ENCODE data around the gene MTHFD2.

MTHFD2 gene

DNA sequence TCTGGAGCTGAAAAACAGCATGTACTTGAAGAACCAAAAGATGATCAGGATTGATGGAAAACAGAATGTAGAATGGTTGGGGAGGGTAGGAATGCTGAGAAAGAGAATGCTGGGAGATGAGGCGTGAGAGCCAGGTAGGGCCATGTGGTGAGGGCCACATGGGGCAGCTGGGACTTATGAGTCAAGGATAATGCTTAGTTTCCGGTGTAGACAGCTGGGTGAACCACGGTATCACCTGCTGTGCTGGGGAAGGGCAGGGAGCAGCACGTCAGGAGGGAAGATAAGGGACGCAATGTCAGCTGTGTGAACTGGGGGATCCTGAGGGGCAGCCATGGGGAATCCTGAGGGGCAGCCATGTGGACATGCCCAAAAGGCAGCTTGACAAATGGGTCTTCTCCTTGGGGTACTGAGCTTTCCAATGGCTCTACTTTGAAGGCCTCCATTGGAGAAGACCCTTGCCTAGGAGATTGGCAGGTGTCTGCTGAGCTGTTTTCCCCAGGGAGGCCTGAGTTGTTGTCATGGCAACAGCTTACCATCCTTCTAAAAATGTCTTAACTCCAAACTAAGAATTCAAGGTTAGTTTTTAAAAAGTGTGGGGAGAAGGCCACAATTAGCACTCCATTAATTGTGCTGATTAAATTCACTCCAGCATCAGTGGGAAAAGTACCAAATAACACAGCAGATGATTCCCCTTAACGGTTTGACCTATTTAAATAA is 51.1 kb downstream of the MTHFD2 start:
- TF ChIP-seq TAF1 (IDR thresholded peaks at IDR 0.05; ENCODE audit: borderline replicate concordance, insufficient read depth, low read length), result no peak
- no peak for TF ChIP-seq SIN3A (IDR thresholded peaks at IDR 0.05; ENCODE audit: borderline replicate concordance, insufficient read depth, low read length)
- TF ChIP-seq FOXP2 (optimal IDR thresholded peaks at IDR 0.05; ENCODE audit: borderline replicate concordance, extremely low read depth, extremely low read length, insufficient read depth), result no peak
- TF ChIP-seq, protein P1, sequence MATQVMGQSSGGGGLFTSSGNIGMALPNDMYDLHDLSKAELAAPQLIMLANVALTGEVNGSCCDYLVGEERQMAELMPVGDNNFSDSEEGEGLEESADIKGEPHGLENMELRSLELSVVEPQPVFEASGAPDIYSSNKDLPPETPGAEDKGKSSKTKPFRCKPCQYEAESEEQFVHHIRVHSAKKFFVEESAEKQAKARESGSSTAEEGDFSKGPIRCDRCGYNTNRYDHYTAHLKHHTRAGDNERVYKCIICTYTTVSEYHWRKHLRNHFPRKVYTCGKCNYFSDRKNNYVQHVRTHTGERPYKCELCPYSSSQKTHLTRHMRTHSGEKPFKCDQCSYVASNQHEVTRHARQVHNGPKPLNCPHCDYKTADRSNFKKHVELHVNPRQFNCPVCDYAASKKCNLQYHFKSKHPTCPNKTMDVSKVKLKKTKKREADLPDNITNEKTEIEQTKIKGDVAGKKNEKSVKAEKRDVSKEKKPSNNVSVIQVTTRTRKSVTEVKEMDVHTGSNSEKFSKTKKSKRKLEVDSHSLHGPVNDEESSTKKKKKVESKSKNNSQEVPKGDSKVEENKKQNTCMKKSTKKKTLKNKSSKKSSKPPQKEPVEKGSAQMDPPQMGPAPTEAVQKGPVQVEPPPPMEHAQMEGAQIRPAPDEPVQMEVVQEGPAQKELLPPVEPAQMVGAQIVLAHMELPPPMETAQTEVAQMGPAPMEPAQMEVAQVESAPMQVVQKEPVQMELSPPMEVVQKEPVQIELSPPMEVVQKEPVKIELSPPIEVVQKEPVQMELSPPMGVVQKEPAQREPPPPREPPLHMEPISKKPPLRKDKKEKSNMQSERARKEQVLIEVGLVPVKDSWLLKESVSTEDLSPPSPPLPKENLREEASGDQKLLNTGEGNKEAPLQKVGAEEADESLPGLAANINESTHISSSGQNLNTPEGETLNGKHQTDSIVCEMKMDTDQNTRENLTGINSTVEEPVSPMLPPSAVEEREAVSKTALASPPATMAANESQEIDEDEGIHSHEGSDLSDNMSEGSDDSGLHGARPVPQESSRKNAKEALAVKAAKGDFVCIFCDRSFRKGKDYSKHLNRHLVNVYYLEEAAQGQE (IDR thresholded peaks at IDR 0.05; ENCODE audit: insufficient read depth in 1 of 2, low read depth in 2 of 2, low read length in 2 of 2), result no peak
- TF ChIP-seq POLR2AphosphoS5 (IDR thresholded peaks at IDR 0.05; ENCODE audit: low read depth, low read length), result no peak

DNA sequence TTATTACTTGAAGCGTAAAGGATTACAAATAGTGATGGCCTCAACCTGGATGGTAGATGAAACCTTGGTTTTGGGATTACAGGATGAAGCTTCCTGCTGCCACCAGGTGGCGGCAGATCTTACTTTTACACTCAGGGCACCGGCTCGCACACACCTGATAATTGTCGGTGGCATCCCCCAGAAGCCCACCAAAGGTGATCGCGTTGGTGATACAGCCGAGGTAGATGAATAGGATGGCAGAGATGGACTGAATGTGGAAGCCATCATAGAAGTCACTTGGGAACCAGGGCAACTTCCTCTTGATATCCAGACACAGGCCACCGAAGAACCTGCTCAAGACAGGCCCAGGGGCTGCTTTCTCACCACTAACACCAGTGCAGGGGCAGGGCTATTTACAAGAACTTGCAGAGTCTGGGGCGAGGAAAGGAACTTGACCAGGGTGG is 51.8 kb downstream of the MTHFD2 start:
- TF ChIP-seq SIN3A (IDR thresholded peaks at IDR 0.05; ENCODE audit: borderline replicate concordance, insufficient read depth, low read length) (no peak), TAF1 (IDR thresholded peaks at IDR 0.05; ENCODE audit: borderline replicate concordance, insufficient read depth, low read length) (no peak), POLR2AphosphoS5 (IDR thresholded peaks at IDR 0.05; ENCODE audit: low read depth, low read length) (no peak), FOXP2 (optimal IDR thresholded peaks at IDR 0.05; ENCODE audit: borderline replicate concordance, extremely low read depth, extremely low read length, insufficient read depth) (no peak)
- TF ChIP-seq, protein P1 (IDR thresholded peaks at IDR 0.05; ENCODE audit: insufficient read depth in 1 of 2, low read depth in 2 of 2, low read length in 2 of 2), result no peak

DNA sequence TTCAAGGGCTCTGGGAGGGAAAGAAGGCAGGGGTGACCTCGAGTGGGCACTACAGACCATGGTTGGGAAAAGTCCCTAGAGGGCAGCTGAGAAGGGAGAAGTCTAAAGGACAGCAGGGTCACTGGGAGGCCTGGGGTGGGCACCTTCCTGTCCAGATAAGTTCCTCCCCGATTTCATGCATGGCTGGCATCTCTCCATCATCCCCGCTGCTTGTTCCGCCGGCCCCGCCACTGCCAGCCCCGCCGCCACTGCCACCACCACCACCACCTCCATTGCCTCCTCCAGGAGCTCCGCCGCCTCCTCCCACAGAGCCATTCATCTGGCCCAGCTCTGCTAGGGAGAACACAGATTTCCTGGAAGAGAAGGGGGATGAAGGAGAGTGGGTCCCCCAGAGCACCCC is 53.6 kb downstream of the MTHFD2 start:
- TF ChIP-seq FOXP2 (optimal IDR thresholded peaks at IDR 0.05; ENCODE audit: borderline replicate concordance, extremely low read depth, extremely low read length, insufficient read depth) (no peak), TAF1 (IDR thresholded peaks at IDR 0.05; ENCODE audit: borderline replicate concordance, insufficient read depth, low read length) (no peak), POLR2AphosphoS5 (IDR thresholded peaks at IDR 0.05; ENCODE audit: low read depth, low read length) (no peak), SIN3A (IDR thresholded peaks at IDR 0.05; ENCODE audit: borderline replicate concordance, insufficient read depth, low read length) (no peak)
- TF ChIP-seq, protein P1 (IDR thresholded peaks at IDR 0.05; ENCODE audit: insufficient read depth in 1 of 2, low read depth in 2 of 2, low read length in 2 of 2), result no peak

DNA sequence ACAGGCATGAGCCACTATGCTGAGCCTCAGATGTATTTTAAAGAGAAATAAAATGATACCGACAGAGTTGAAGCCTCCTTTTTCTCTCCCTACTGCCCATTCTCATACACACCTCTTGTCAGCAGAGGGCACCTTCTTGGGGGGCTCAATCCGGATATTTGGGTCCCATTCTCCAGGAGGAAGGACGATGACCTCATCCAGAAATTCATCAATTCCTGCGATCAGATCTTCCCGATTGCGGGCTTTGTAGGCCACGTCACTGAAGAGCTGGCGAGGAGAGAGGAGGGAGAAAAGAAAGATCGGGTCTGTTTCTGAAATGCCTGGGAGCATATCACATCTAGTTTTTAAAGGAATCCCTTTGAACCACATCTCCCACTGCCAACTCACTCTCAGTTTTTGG is 54.4 kb downstream of the MTHFD2 start:
- TF ChIP-seq, protein P1 (IDR thresholded peaks at IDR 0.05; ENCODE audit: insufficient read depth in 1 of 2, low read depth in 2 of 2, low read length in 2 of 2), result no peak
- TF ChIP-seq POLR2AphosphoS5 (IDR thresholded peaks at IDR 0.05; ENCODE audit: low read depth, low read length) (no peak), SIN3A (IDR thresholded peaks at IDR 0.05; ENCODE audit: borderline replicate concordance, insufficient read depth, low read length) (no peak), FOXP2 (optimal IDR thresholded peaks at IDR 0.05; ENCODE audit: borderline replicate concordance, extremely low read depth, extremely low read length, insufficient read depth) (no peak), TAF1 (IDR thresholded peaks at IDR 0.05; ENCODE audit: borderline replicate concordance, insufficient read depth, low read length) (no peak)
